Stimulated activated effector memory CD8-positive, alpha-beta T cell treated with anti-CD3 and anti-CD28 coated beads, Interleukin-12 subunit alpha, Interleukin-12 subunit beta, amount 100 ng/mL, for 72 hours (primary cell): ENCODE measurements around the gene ARRB1.
"Not testable (repeated sequence)": the region's sequence is repeated elsewhere in the genome, so short reads cannot be mapped to it uniquely, and the experiment has no call there.

Experiments used
- ATAC-seq: fragments of 150-1000 bp; cut with Tn5 transposase; 2 replicates; pipeline ENCODE4 v1.10.0; 2021
- DNase-seq, 2 donors: peaks; one replicate each; pipeline ENCODE4 v3.0.0; 2021 to 2022; ENCODE audit warnings: low spot score in 2 of 2
- H3K27ac Mint-ChIP-seq: one replicate; pipeline ENCODE4 v1.8.0; 2022; ENCODE audit warnings: mild to moderate bottlenecking, mixed read lengths
- H3K36me3 Mint-ChIP-seq: one replicate; pipeline ENCODE4 v1.8.0; 2022; ENCODE audit warnings: mild to moderate bottlenecking, mixed read lengths
- H3K4me1 Mint-ChIP-seq: one replicate; pipeline ENCODE4 v1.8.0; 2022; ENCODE audit warnings: mixed read lengths
- H3K4me3 Mint-ChIP-seq: one replicate; pipeline ENCODE4 v1.8.0; 2022; ENCODE audit warnings: mild to moderate bottlenecking, mixed read lengths
- H3K9me3 Mint-ChIP-seq: one replicate; pipeline ENCODE4 v1.8.0; 2022; ENCODE audit warnings: mixed read lengths

The ARRB1 gene

GRCh38 chr11:75306529-75306928, 44.9 kb downstream of the ARRB1 start:
- H3K9me3 Mint-ChIP-seq = no peaks in the 10 kb centered on the region
- H3K4me1 Mint-ChIP-seq = peaks cover 26% of the 10 kb centered on the region
- peak overlapping the region; percentile 48 for H3K27ac Mint-ChIP-seq
- no peaks in the 10 kb centered on the region for H3K36me3 Mint-ChIP-seq
- DNase-seq (no peak), ATAC-seq (no peak)
- H3K4me3 Mint-ChIP-seq = no peak overlapping the region

- Mint-ChIP-seq H3K4me1 (peaks cover 26% of the 10 kb centered on the region), H3K9me3 (no peaks in the 10 kb centered on the region), H3K36me3 (no peaks in the 10 kb centered on the region), H3K4me3 (no peak overlapping the region), H3K27ac (peak overlapping the region; percentile 3)
- DNase-seq (no peak), ATAC-seq (no peak)
Observed at GRCh38 chr11:75305993-75306392, 45.5 kb downstream of the ARRB1 start.

GRCh38 chr11:75305452-75305851, 46.0 kb downstream of the ARRB1 start:
- Mint-ChIP-seq H3K9me3 (no peaks in the 10 kb centered on the region), H3K36me3 (no peaks in the 10 kb centered on the region), H3K4me3 (no peak overlapping the region), H3K27ac (no peak overlapping the region), H3K4me1 (peaks cover 26% of the 10 kb centered on the region)
- ATAC-seq (no peak), DNase-seq (no peak)

- peaks cover 26% of the 10 kb centered on the region for H3K4me1 Mint-ChIP-seq
- not testable (repeated sequence) for DNase-seq, H3K9me3 Mint-ChIP-seq, H3K36me3 Mint-ChIP-seq, ATAC-seq, H3K27ac Mint-ChIP-seq, H3K4me3 Mint-ChIP-seq
Observed at GRCh38 chr11:75304941-75305340, 46.5 kb downstream of the ARRB1 start.

GRCh38 chr11:75303544-75304224, 47.8 kb downstream of the ARRB1 start:
- Mint-ChIP-seq H3K36me3 (no peaks in the 10 kb centered on the region), H3K27ac (peak overlapping the region; percentile 69), H3K9me3 (no peaks in the 10 kb centered on the region), H3K4me3 (no peak overlapping the region), H3K4me1 (peaks cover 26% of the 10 kb centered on the region)
- no peak for DNase-seq
- no peak for ATAC-seq

GRCh38 chr11:75302371-75302770, 49.1 kb downstream of the ARRB1 start:
- ATAC-seq (no peak), DNase-seq (no peak)
- Mint-ChIP-seq H3K9me3 (no peaks in the 10 kb centered on the region), H3K4me1 (peaks cover 22% of the 10 kb centered on the region), H3K4me3 (no peak overlapping the region), H3K36me3 (no peaks in the 10 kb centered on the region), H3K27ac (peak overlapping the region; percentile 14)

- DNase-seq (no peak), ATAC-seq (no peak)
- Mint-ChIP-seq H3K27ac (peak overlapping the region; percentile 14), H3K4me1 (peaks cover 17% of the 10 kb centered on the region), H3K9me3 (no peaks in the 10 kb centered on the region), H3K36me3 (no peaks in the 10 kb centered on the region), H3K4me3 (no peak overlapping the region)
Observed at GRCh38 chr11:75301601-75302345, 49.7 kb downstream of the ARRB1 start.

GRCh38 chr11:75301131-75301530, 50.3 kb downstream of the ARRB1 start:
- Mint-ChIP-seq H3K4me1 (peaks cover 13% of the 10 kb centered on the region), H3K36me3 (no peaks in the 10 kb centered on the region), H3K27ac (no peak overlapping the region), H3K9me3 (no peaks in the 10 kb centered on the region), H3K4me3 (no peak overlapping the region)
- ATAC-seq (no peak), DNase-seq (no peak)

GRCh38 chr11:75298976-75299260, 52.5 kb downstream of the ARRB1 start:
- no peak for ATAC-seq
- H3K4me3 Mint-ChIP-seq = no peak overlapping the region

GRCh38 chr11:75298191-75298975, 53.1 kb downstream of the ARRB1 start:
- peaks cover 11% of the 10 kb centered on the region for H3K4me1 Mint-ChIP-seq

More at GRCh38 chr11:75298976-75299260, 52.5 kb downstream of the ARRB1 start:
- no peak for DNase-seq
- Mint-ChIP-seq H3K36me3 (no peaks in the 10 kb centered on the region), H3K9me3 (no peaks in the 10 kb centered on the region), H3K27ac (no peak overlapping the region), H3K4me1 (peaks cover 8% of the 10 kb centered on the region)

GRCh38 chr11:75293903-75294302, 57.6 kb downstream of the ARRB1 start:
- no peak for ATAC-seq
- Mint-ChIP-seq H3K9me3 (no peaks in the 10 kb centered on the region), H3K27ac (no peak overlapping the region)

More at GRCh38 chr11:75298191-75298975, 53.1 kb downstream of the ARRB1 start:
- ATAC-seq (no peak), DNase-seq (no peak)
- H3K27ac Mint-ChIP-seq = no peak overlapping the region
- no peaks in the 10 kb centered on the region for H3K9me3 Mint-ChIP-seq
- no peaks in the 10 kb centered on the region for H3K36me3 Mint-ChIP-seq
- H3K4me3 Mint-ChIP-seq = no peak overlapping the region

GRCh38 chr11:75292943-75293342, 58.5 kb downstream of the ARRB1 start:
- no peak for ATAC-seq
- Mint-ChIP-seq H3K4me1 (peaks cover 9% of the 10 kb centered on the region), H3K9me3 (no peaks in the 10 kb centered on the region), H3K4me3 (no peak overlapping the region), H3K27ac (no peak overlapping the region), H3K36me3 (no peaks in the 10 kb centered on the region)
- DNase-seq = no peak

More at GRCh38 chr11:75293903-75294302, 57.6 kb downstream of the ARRB1 start:
- Mint-ChIP-seq H3K4me3 (no peak overlapping the region), H3K36me3 (no peaks in the 10 kb centered on the region), H3K4me1 (peaks cover 9% of the 10 kb centered on the region)
- no peak for DNase-seq

GRCh38 chr11:75291741-75292140, 59.7 kb downstream of the ARRB1 start:
- peaks cover 9% of the 10 kb centered on the region for H3K4me1 Mint-ChIP-seq
- ATAC-seq (no peak), DNase-seq (no peak)
- H3K9me3 Mint-ChIP-seq = no peaks in the 10 kb centered on the region
- peaks cover 5% of the 10 kb centered on the region for H3K36me3 Mint-ChIP-seq
- H3K4me3 Mint-ChIP-seq = no peak overlapping the region
- H3K27ac Mint-ChIP-seq = peak overlapping the region; percentile 74

- H3K27ac Mint-ChIP-seq = peak overlapping the region; percentile 75
- no peak for DNase-seq
- peaks cover 6% of the 10 kb centered on the region for H3K36me3 Mint-ChIP-seq
- H3K4me1 Mint-ChIP-seq = peaks cover 9% of the 10 kb centered on the region
- no peak for ATAC-seq
- no peaks in the 10 kb centered on the region for H3K9me3 Mint-ChIP-seq
- no peak overlapping the region for H3K4me3 Mint-ChIP-seq
Observed at GRCh38 chr11:75289919-75290318, 61.5 kb downstream of the ARRB1 start.

- DNase-seq (no peak), ATAC-seq (no peak)
- peaks cover 6% of the 10 kb centered on the region for H3K36me3 Mint-ChIP-seq
- H3K4me1 Mint-ChIP-seq = peaks cover 9% of the 10 kb centered on the region
- no peaks in the 10 kb centered on the region for H3K9me3 Mint-ChIP-seq
- no peak overlapping the region for H3K27ac Mint-ChIP-seq
- no peak overlapping the region for H3K4me3 Mint-ChIP-seq
Observed at GRCh38 chr11:75289511-75289760, 62.0 kb downstream of the ARRB1 start.

- Mint-ChIP-seq H3K4me3 (no peak overlapping the region), H3K9me3 (no peaks in the 10 kb centered on the region), H3K27ac (no peak overlapping the region), H3K36me3 (peaks cover 6% of the 10 kb centered on the region), H3K4me1 (no peaks in the 10 kb centered on the region)
- ATAC-seq = no peak
- DNase-seq = no peak
Observed at GRCh38 chr11:75287579-75287978, 63.9 kb downstream of the ARRB1 start.
